Measurements from ENCODE around the gene ASCC3. TPM values are rescaled to one million over a fixed set of nuclear protein-coding genes. Genes with fewer than 3 reads are reported as not detected.

The ASCC3 gene, protein sequence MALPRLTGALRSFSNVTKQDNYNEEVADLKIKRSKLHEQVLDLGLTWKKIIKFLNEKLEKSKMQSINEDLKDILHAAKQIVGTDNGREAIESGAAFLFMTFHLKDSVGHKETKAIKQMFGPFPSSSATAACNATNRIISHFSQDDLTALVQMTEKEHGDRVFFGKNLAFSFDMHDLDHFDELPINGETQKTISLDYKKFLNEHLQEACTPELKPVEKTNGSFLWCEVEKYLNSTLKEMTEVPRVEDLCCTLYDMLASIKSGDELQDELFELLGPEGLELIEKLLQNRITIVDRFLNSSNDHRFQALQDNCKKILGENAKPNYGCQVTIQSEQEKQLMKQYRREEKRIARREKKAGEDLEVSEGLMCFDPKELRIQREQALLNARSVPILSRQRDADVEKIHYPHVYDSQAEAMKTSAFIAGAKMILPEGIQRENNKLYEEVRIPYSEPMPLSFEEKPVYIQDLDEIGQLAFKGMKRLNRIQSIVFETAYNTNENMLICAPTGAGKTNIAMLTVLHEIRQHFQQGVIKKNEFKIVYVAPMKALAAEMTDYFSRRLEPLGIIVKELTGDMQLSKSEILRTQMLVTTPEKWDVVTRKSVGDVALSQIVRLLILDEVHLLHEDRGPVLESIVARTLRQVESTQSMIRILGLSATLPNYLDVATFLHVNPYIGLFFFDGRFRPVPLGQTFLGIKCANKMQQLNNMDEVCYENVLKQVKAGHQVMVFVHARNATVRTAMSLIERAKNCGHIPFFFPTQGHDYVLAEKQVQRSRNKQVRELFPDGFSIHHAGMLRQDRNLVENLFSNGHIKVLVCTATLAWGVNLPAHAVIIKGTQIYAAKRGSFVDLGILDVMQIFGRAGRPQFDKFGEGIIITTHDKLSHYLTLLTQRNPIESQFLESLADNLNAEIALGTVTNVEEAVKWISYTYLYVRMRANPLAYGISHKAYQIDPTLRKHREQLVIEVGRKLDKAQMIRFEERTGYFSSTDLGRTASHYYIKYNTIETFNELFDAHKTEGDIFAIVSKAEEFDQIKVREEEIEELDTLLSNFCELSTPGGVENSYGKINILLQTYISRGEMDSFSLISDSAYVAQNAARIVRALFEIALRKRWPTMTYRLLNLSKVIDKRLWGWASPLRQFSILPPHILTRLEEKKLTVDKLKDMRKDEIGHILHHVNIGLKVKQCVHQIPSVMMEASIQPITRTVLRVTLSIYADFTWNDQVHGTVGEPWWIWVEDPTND (N-terminal part only)
- total RNA-seq: 39.9 and 42.3 TPM in 2 replicates
- 56.4 TPM for total RNA-seq (2013)
- 9.0 and 12.2 TPM in 2 replicates for polyA plus RNA-seq
- polyA minus RNA-seq: 22.5 and 24.8 TPM in 2 replicates

DNA sequence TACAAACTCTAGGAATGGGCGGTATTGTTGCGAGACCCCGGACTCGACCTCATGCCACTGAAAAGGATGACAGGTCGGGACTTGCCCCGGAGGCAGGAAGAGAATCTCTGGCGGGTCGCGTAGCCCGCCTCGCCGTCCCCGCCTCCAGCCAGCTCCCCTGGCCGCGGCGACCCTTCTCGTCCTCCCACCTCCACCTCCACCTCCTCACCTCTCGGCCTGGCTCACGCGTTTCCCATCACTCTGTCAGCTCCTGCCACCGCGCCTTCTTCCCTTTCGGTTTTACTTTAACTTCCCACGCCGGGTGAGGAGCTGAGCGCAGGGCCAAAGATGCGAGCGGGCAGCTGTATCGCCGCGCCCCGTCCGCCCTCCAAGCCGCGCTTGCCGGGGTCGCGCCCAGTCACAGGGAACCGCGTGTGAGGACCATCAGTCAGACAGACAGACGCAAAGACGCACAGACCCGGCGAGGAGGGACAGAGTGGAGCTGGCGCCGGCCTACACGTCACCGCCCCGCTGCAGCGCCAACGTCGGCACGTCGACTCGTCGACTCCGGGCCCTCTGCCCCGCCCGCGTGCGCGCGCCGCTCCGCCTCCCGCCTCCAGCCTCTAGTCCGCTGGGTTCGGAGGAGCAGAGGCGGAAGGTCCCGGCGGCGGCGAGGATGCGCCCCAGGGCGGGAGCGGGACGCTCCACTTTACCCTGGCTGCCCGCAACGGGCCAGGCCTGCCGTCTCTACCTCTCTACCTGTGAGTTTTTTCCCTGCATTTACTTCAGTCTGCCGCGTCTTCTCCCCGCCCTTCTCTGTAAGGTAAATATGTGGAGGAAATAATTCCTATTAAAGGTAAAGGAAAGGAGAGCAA, at the start of gene ASCC3:
Gene ASCC3, minus strand, starts transcription at position 477 of the 854 bp plus-strand sequence. CDS start 13,332 bp downstream, outside the sequence.
- Histone ChIP-seq H3K27ac (ENCODE audit: low read length in 2 of 2) (peak within 1 kb of the TSS; percentile 87 to 93), H3K4me1 (ENCODE audit: control insufficient read depth in 2 of 2, insufficient read depth in 2 of 2, low read length in 2 of 2) (peaks cover 17 to 19% of the 10 kb centered on the region in 2 donors), H4K20me1 (ENCODE audit: control insufficient read depth, insufficient read depth, low read length, poor library complexity, severe bottlenecking) (peaks cover 8% of the 10 kb centered on the region), H2AFZ (ENCODE audit: insufficient read depth, low read depth, low read length, poor library complexity, severe bottlenecking) (peak within 1 kb of the TSS; percentile 99), H3K4me2 (replicated peaks; ENCODE audit: low read depth, low read length, poor library complexity, severe bottlenecking) (peak within 1 kb of the TSS; percentile 74), H3K36me3 (replicated peaks in 1 of 2; ENCODE audit: control extremely low read depth in 1 of 2, control insufficient read depth in 1 of 2, extremely low read depth in 1 of 2, insufficient read depth in 2 of 2, low read length in 1 of 2) (no peaks in the 10 kb centered on the region), H3K79me2 (ENCODE audit: control insufficient read depth, insufficient read depth, low read length) (peaks cover 59% of the 10 kb centered on the region), H3K9me3 (ENCODE audit: control extremely low read depth in 1 of 3, control insufficient read depth in 2 of 3, insufficient read depth in 1 of 3, low read length in 2 of 3) (no peaks in the 10 kb centered on the region), H3K9ac (ENCODE audit: low read length) (peak within 1 kb of the TSS; percentile 97), H3K27me3 (replicated peaks in 1 of 4; ENCODE audit: control extremely low read depth in 1 of 4, control insufficient read depth in 3 of 4, insufficient read depth in 4 of 4, low read length in 3 of 4) (no peaks in the 10 kb centered on the region), H3K4me3 (ENCODE audit: control extremely low read depth in 1 of 5, extremely low read depth in 1 of 5, insufficient read depth in 1 of 5, low read depth in 2 of 5, low read length in 4 of 5) (peak within 1 kb of the TSS; percentile 68 to 90 (median 83))
- WGBS (ENCODE audit: insufficient coverage): under 1% methylated on average over 77 of the region's 83 CpGs
- peak within 1 kb of the TSS; percentile 98 for H3K27ac Mint-ChIP-seq
- ATAC-seq (ENCODE audit: low read depth) (peak; percentile 97), DNase-seq (peak; percentile 91)
- POLR2A ChIA-PET: no interaction called here
- no peaks in the 10 kb centered on the region for H3K9me3 Mint-ChIP-seq (ENCODE audit: insufficient read depth)
- no peak for TF ChIP-seq EZH2 (IDR thresholded peaks at IDR 0.05; ENCODE audit: borderline replicate concordance, insufficient read depth, low read depth, low read length, poor library complexity, severe bottlenecking)
- TF ChIP-seq, protein P1, sequence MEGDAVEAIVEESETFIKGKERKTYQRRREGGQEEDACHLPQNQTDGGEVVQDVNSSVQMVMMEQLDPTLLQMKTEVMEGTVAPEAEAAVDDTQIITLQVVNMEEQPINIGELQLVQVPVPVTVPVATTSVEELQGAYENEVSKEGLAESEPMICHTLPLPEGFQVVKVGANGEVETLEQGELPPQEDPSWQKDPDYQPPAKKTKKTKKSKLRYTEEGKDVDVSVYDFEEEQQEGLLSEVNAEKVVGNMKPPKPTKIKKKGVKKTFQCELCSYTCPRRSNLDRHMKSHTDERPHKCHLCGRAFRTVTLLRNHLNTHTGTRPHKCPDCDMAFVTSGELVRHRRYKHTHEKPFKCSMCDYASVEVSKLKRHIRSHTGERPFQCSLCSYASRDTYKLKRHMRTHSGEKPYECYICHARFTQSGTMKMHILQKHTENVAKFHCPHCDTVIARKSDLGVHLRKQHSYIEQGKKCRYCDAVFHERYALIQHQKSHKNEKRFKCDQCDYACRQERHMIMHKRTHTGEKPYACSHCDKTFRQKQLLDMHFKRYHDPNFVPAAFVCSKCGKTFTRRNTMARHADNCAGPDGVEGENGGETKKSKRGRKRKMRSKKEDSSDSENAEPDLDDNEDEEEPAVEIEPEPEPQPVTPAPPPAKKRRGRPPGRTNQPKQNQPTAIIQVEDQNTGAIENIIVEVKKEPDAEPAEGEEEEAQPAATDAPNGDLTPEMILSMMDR (IDR thresholded peaks at IDR 0.05): no peak
- H3K4me3 Mint-ChIP-seq: peak within 1 kb of the TSS; percentile 100
- peaks cover 43% of the 10 kb centered on the region for H3K4me1 Mint-ChIP-seq
- CTCF ChIA-PET: interaction anchor here (0.7 to 1.2 kb wide), 2 partner anchors 17 to 20 kb away, joined by 3 read pairs; no protein-coding TSS in a partner anchor
- H3K27me3 Mint-ChIP-seq: no peaks in the 10 kb centered on the region
- intact Hi-C loops (cut with micrococcal nuclease): loop anchor here (5.0 kb wide), 1 partner anchor 1934 kb away; the partner anchor contains the start of gene FBXL4
